ENCODE data around the gene CAMK2G. TPM values are rescaled to one million over a fixed set of nuclear protein-coding genes. Genes with fewer than 3 reads are reported as not detected.
A peak's percentile ranks its signal among the peaks of the same experiment; 100 is the strongest.

CAMK2G gene
- polyA plus RNA-seq, 3 donors: 1.7 to 60.7 (median 3.0) TPM

- Histone ChIP-seq H3K4me1 (ENCODE audit: control insufficient read depth in 1 of 2, insufficient read depth in 2 of 2, low read length in 2 of 2) (peaks cover 50 to 53% of the 10 kb centered on the region in 2 donors), H2AFZ (ENCODE audit: insufficient read depth, low read depth, low read length, poor library complexity, severe bottlenecking) (no peak overlapping the region), H3K4me2 (replicated peaks; ENCODE audit: extremely low read depth, low read length, poor library complexity, severe bottlenecking) (peak overlapping the region; percentile 66), H3K9me3 (replicated peaks in 1 of 2; ENCODE audit: control insufficient read depth in 1 of 2, insufficient read depth in 1 of 2, low read length in 2 of 2) (no peaks in the 10 kb centered on the region), H3K36me3 (replicated peaks in 1 of 2; ENCODE audit: control insufficient read depth in 1 of 2, insufficient read depth in 2 of 2, low read length in 2 of 2) (peaks cover 27 to 47% of the 10 kb centered on the region in 2 donors), H4K20me1 (ENCODE audit: insufficient read depth, low read length) (no peaks in the 10 kb centered on the region), H3K79me2 (ENCODE audit: insufficient read depth, low read length) (no peaks in the 10 kb centered on the region), H3K27me3 (ENCODE audit: control insufficient read depth in 2 of 2, insufficient read depth in 2 of 2, low read length in 2 of 2) (no peaks in the 10 kb centered on the region), H3K9ac (ENCODE audit: insufficient read depth, low read length, poor library complexity, severe bottlenecking) (peak overlapping the region; percentile 48), H3K27ac (ENCODE audit: low read depth in 1 of 2, low read length in 2 of 2) (peak overlapping the region; percentile 50 to 66), H3K4me3 (replicated peaks in 1 of 3; ENCODE audit: low read depth in 2 of 3, low read length in 3 of 3) (no peak overlapping the region)
- Mint-ChIP-seq H3K27me3 (ENCODE audit: low read depth in 3 of 3) (peaks cover 0 to 4% (median 0%) of the 10 kb centered on the region in 3 donors), H3K4me1 (peaks cover 52% of the 10 kb centered on the region), H3K4me3 (no peak overlapping the region), H3K9me3 (no peaks in the 10 kb centered on the region), H3K27ac (peak overlapping the region; percentile 75 to 92 (median 82)), H3K36me3 (peaks cover 42 to 60% of the 10 kb centered on the region in 2 donors)
- intact Hi-C loops (cut with micrococcal nuclease): no loop called here
- no peak for DNase-seq
- TF ChIP-seq, protein P1, sequence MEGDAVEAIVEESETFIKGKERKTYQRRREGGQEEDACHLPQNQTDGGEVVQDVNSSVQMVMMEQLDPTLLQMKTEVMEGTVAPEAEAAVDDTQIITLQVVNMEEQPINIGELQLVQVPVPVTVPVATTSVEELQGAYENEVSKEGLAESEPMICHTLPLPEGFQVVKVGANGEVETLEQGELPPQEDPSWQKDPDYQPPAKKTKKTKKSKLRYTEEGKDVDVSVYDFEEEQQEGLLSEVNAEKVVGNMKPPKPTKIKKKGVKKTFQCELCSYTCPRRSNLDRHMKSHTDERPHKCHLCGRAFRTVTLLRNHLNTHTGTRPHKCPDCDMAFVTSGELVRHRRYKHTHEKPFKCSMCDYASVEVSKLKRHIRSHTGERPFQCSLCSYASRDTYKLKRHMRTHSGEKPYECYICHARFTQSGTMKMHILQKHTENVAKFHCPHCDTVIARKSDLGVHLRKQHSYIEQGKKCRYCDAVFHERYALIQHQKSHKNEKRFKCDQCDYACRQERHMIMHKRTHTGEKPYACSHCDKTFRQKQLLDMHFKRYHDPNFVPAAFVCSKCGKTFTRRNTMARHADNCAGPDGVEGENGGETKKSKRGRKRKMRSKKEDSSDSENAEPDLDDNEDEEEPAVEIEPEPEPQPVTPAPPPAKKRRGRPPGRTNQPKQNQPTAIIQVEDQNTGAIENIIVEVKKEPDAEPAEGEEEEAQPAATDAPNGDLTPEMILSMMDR (IDR thresholded peaks at IDR 0.05): no peak
- 80% methylated on average over 6 of the region's 10 CpGs for WGBS (ENCODE audit: insufficient coverage)
Measured at GRCh38 chr10:73816917-73817729, 57.2 kb downstream of the CAMK2G start.

DNA sequence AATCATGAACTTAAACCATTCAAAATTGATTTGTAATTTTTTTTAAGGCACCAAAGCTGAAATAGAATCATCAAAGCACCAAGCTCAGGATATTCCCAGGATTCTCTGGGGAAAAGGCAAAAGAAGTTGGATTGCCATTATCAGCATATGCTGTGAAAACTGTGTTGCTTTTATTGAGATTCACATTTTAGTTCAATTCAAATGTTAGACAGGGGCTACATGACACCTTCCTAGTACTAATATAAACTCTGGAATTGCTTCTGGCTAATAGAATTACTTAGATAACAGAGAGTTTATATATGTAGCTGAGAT, 58.7 kb downstream of the CAMK2G start:
- H3K79me2 ChIP-seq (ENCODE audit: insufficient read depth, low read length): peaks cover 9% of the 10 kb centered on the region
- H4K20me1 ChIP-seq (ENCODE audit: insufficient read depth, low read length): no peaks in the 10 kb centered on the region
- Mint-ChIP-seq H3K4me1 (peaks cover 52% of the 10 kb centered on the region), H3K27me3 (ENCODE audit: low read depth in 3 of 3) (peaks cover 0 to 4% (median 0%) of the 10 kb centered on the region in 3 donors), H3K36me3 (peaks cover 33 to 49% of the 10 kb centered on the region in 2 donors), H3K27ac (peak overlapping the region in 6 of 7 donors; percentile 75 to 92 (median 82)), H3K9me3 (no peaks in the 10 kb centered on the region), H3K4me3 (peak overlapping the region; percentile 9 to 75)
- peaks cover 23 to 34% of the 10 kb centered on the region in 2 donors for H3K36me3 ChIP-seq (replicated peaks in 1 of 2; ENCODE audit: control insufficient read depth in 1 of 2, insufficient read depth in 2 of 2, low read length in 2 of 2)
- peak overlapping the region in 1 of 2 donors; percentile 66 for H3K27ac ChIP-seq (ENCODE audit: low read depth in 1 of 2, low read length in 2 of 2)
- H3K27me3 ChIP-seq (ENCODE audit: control insufficient read depth in 2 of 2, insufficient read depth in 2 of 2, low read length in 2 of 2): no peaks in the 10 kb centered on the region
- intact Hi-C loops (cut with micrococcal nuclease): no loop called here
- H3K9me3 ChIP-seq (replicated peaks in 1 of 2; ENCODE audit: control insufficient read depth in 1 of 2, insufficient read depth in 1 of 2, low read length in 2 of 2): no peaks in the 10 kb centered on the region
- TF ChIP-seq, protein P1 (IDR thresholded peaks at IDR 0.05): no peak
- peak overlapping the region in 1 of 3 experiments; percentile 46 for H3K4me3 ChIP-seq (replicated peaks in 1 of 3; ENCODE audit: low read depth in 2 of 3, low read length in 3 of 3)
- H2AFZ ChIP-seq (ENCODE audit: insufficient read depth, low read depth, low read length, poor library complexity, severe bottlenecking): no peak overlapping the region
- H3K4me2 ChIP-seq (replicated peaks; ENCODE audit: extremely low read depth, low read length, poor library complexity, severe bottlenecking): peak overlapping the region; percentile 66
- H3K9ac ChIP-seq (ENCODE audit: insufficient read depth, low read length, poor library complexity, severe bottlenecking): no peak overlapping the region
- peaks cover 51 to 55% of the 10 kb centered on the region in 2 donors for H3K4me1 ChIP-seq (ENCODE audit: control insufficient read depth in 1 of 2, insufficient read depth in 2 of 2, low read length in 2 of 2)
- DNase-seq: no peak
